Measurements from ENCODE around the gene TRAF7. TPM values are rescaled to one million over a fixed set of nuclear protein-coding genes. Genes with fewer than 3 reads are reported as not detected.

TRAF7 gene
- total RNA-seq, 1 experiment from 2014 or later, result 35.9 TPM

GRCh38 chr16:2176047-2176446, 20.5 kb downstream of the TRAF7 start:
- Histone ChIP-seq H3K4me3 (no peak overlapping the region), H3K9me3 (replicated peaks) (no peaks in the 10 kb centered on the region), H3K27me3 (no peaks in the 10 kb centered on the region), H3K4me1 (peaks cover 2% of the 10 kb centered on the region; the same call in 1 of the 2 replicates), H3K27ac (no peak overlapping the region), H3K36me3 (peaks cover 27% of the 10 kb centered on the region)
- no peak for DNase-seq

- no peak overlapping the region for H3K4me3 ChIP-seq
- H3K36me3 ChIP-seq, result peaks cover 23% of the 10 kb centered on the region
These were observed 21.5 kb downstream of the TRAF7 start for GRCh38 chr16:2177101-2177500.

GRCh38 chr16:2177561-2177960, 22.0 kb downstream of the TRAF7 start:
- H3K4me3 ChIP-seq, result no peak overlapping the region
- no peaks in the 10 kb centered on the region for H3K9me3 ChIP-seq (replicated peaks)
- H3K36me3 ChIP-seq, result peaks cover 23% of the 10 kb centered on the region
- peaks cover 6% of the 10 kb centered on the region; the same call in 1 of the 2 replicates for H3K4me1 ChIP-seq
- no peak for DNase-seq
- no peak overlapping the region for H3K27ac ChIP-seq
- no peaks in the 10 kb centered on the region for H3K27me3 ChIP-seq

More at GRCh38 chr16:2177101-2177500, 21.5 kb downstream of the TRAF7 start:
- H3K27ac ChIP-seq, result no peak overlapping the region
- no peaks in the 10 kb centered on the region for H3K27me3 ChIP-seq
- peaks cover 6% of the 10 kb centered on the region; the same call in 1 of the 2 replicates for H3K4me1 ChIP-seq
- H3K9me3 ChIP-seq (replicated peaks), result no peaks in the 10 kb centered on the region
- DNase-seq, result no peak

GRCh38 chr16:2178321-2179106, 22.9 kb downstream of the TRAF7 start:
- no peak overlapping the region for H3K27ac ChIP-seq
- no peak overlapping the region for H3K4me3 ChIP-seq
- H3K4me1 ChIP-seq, result peaks cover 6% of the 10 kb centered on the region; the same call in 1 of the 2 replicates
- H3K36me3 ChIP-seq, result peaks cover 19% of the 10 kb centered on the region
- no peaks in the 10 kb centered on the region for H3K9me3 ChIP-seq (replicated peaks)
- no peaks in the 10 kb centered on the region for H3K27me3 ChIP-seq
- DNase-seq, result no peak

- Histone ChIP-seq H3K4me1 (peaks cover 6% of the 10 kb centered on the region; the same call in 1 of the 2 replicates), H3K27me3 (no peaks in the 10 kb centered on the region), H3K9me3 (replicated peaks) (no peaks in the 10 kb centered on the region), H3K36me3 (peaks cover 19% of the 10 kb centered on the region), H3K4me3 (no peak overlapping the region), H3K27ac (no peak overlapping the region)
- DNase-seq, result no peak
These were observed 23.5 kb downstream of the TRAF7 start for GRCh38 chr16:2179107-2179501.

- H3K4me3 ChIP-seq, result no peak overlapping the region
- peaks cover 19% of the 10 kb centered on the region for H3K36me3 ChIP-seq
- DNase-seq, result no peak
- no peaks in the 10 kb centered on the region for H3K27me3 ChIP-seq
- H3K9me3 ChIP-seq (replicated peaks), result no peaks in the 10 kb centered on the region
- peaks cover 6% of the 10 kb centered on the region; the same call in 1 of the 2 replicates for H3K4me1 ChIP-seq
- no peak overlapping the region for H3K27ac ChIP-seq
These were observed 24.0 kb downstream of the TRAF7 start for GRCh38 chr16:2179576-2179975.

- Histone ChIP-seq H3K36me3 (peaks cover 15% of the 10 kb centered on the region), H3K9me3 (replicated peaks) (no peaks in the 10 kb centered on the region), H3K4me1 (peaks cover 6% of the 10 kb centered on the region; the same call in 1 of the 2 replicates), H3K27me3 (no peaks in the 10 kb centered on the region), H3K27ac (no peak overlapping the region), H3K4me3 (no peak overlapping the region)
- no peak for DNase-seq
These were observed 24.9 kb downstream of the TRAF7 start for GRCh38 chr16:2180461-2180860.

- no peaks in the 10 kb centered on the region for H3K9me3 ChIP-seq (replicated peaks)
- H3K4me3 ChIP-seq, result no peak overlapping the region
- H3K36me3 ChIP-seq, result peaks cover 8% of the 10 kb centered on the region; the same call in 1 of the 2 replicates
- DNase-seq, result peak; percentile 45 to 52
- H3K27me3 ChIP-seq, result no peaks in the 10 kb centered on the region
- H3K4me1 ChIP-seq, result peaks cover 6% of the 10 kb centered on the region; the same call in 1 of the 2 replicates
- H3K27ac ChIP-seq, result no peak overlapping the region
These were observed 25.7 kb downstream of the TRAF7 start for GRCh38 chr16:2180962-2181923.

GRCh38 chr16:2181952-2182351, 26.4 kb downstream of the TRAF7 start:
- H3K4me1 ChIP-seq, result peaks cover 6% of the 10 kb centered on the region; the same call in 1 of the 2 replicates
- H3K27me3 ChIP-seq, result 0 out of 2 replicates have a peak, but pooled peaks cover 3% of the 10 kb centered on the region
- no peak overlapping the region for H3K27ac ChIP-seq
- H3K4me3 ChIP-seq, result no peak overlapping the region
- DNase-seq, result no peak
- peaks cover 7% of the 10 kb centered on the region; the same call in 1 of the 2 replicates for H3K36me3 ChIP-seq
- no peaks in the 10 kb centered on the region for H3K9me3 ChIP-seq (replicated peaks)

- Histone ChIP-seq H3K27ac (no peak overlapping the region), H3K4me3 (no peak overlapping the region), H3K9me3 (replicated peaks) (no peaks in the 10 kb centered on the region), H3K36me3 (no peaks in the 10 kb centered on the region), H3K27me3 (0 out of 2 replicates have a peak, but pooled peaks cover 4% of the 10 kb centered on the region), H3K4me1 (peaks cover 6% of the 10 kb centered on the region; the same call in 1 of the 2 replicates)
- DNase-seq, result no peak
These were observed 28.1 kb downstream of the TRAF7 start for GRCh38 chr16:2183671-2184070.

GRCh38 chr16:2184346-2184745, 28.8 kb downstream of the TRAF7 start:
- 0 out of 2 replicates have a peak, but pooled peaks cover 4% of the 10 kb centered on the region for H3K27me3 ChIP-seq
- H3K4me1 ChIP-seq, result peaks cover 6% of the 10 kb centered on the region; the same call in 1 of the 2 replicates
- no peaks in the 10 kb centered on the region for H3K9me3 ChIP-seq (replicated peaks)
- no peak for DNase-seq
- H3K36me3 ChIP-seq, result no peaks in the 10 kb centered on the region
- H3K4me3 ChIP-seq, result no peak overlapping the region
- no peak overlapping the region for H3K27ac ChIP-seq

- Histone ChIP-seq H3K36me3 (no peaks in the 10 kb centered on the region), H3K4me3 (no peak overlapping the region), H3K27me3 (0 out of 2 replicates have a peak, but pooled peaks cover 4% of the 10 kb centered on the region), H3K4me1 (peaks cover 6% of the 10 kb centered on the region; the same call in 1 of the 2 replicates), H3K9me3 (replicated peaks) (no peaks in the 10 kb centered on the region), H3K27ac (no peak overlapping the region)
- no peak for DNase-seq
These were observed 29.4 kb downstream of the TRAF7 start for GRCh38 chr16:2184962-2185361.

GRCh38 chr16:2186064-2186463, 30.5 kb downstream of the TRAF7 start:
- no peak overlapping the region for H3K27ac ChIP-seq
- H3K4me1 ChIP-seq, result peaks cover 3% of the 10 kb centered on the region; the same call in 1 of the 2 replicates
- no peak overlapping the region for H3K4me3 ChIP-seq
- H3K9me3 ChIP-seq (replicated peaks), result no peaks in the 10 kb centered on the region
- no peak for DNase-seq
- no peaks in the 10 kb centered on the region for H3K36me3 ChIP-seq
- H3K27me3 ChIP-seq, result peaks cover 12% of the 10 kb centered on the region

GRCh38 chr16:2186505-2186904, 30.9 kb downstream of the TRAF7 start:
- no peak for DNase-seq

More at GRCh38 chr16:2186505-2186904, 30.9 kb downstream of the TRAF7 start:
- Histone ChIP-seq H3K27me3 (peaks cover 16% of the 10 kb centered on the region), H3K36me3 (no peaks in the 10 kb centered on the region), H3K4me3 (no peak overlapping the region), H3K4me1 (no peaks in the 10 kb centered on the region), H3K27ac (no peak overlapping the region), H3K9me3 (replicated peaks) (no peaks in the 10 kb centered on the region)
